ENCODE results near the gene NMS. TPM values are rescaled to one million over a fixed set of nuclear protein-coding genes. Genes with fewer than 3 reads are reported as not detected.

Gene NMS
- total RNA-seq, 4 donors from 2014 or later, result not detected

- no peak overlapping the region for H3K4me3 ChIP-seq
- H3K4me1 ChIP-seq, result no peaks in the 10 kb centered on the region
- H3K36me3 ChIP-seq, result no peaks in the 10 kb centered on the region
- H3K27ac ChIP-seq, result no peak overlapping the region
- peaks cover 0 to 3% (median 0%) of the 10 kb centered on the region in 4 donors for H3K9me3 ChIP-seq
- no peaks in the 10 kb centered on the region for H3K27me3 ChIP-seq
- DNase-seq (ENCODE audit: low spot score in 2 of 2), result no peak
- WGBS, 2 donors, result 64 to 74% methylated on average over 1 of the region's 1 CpG
- TF ChIP-seq EP300 (IDR thresholded peaks at IDR 0.05) (no peak), POLR2A (IDR thresholded peaks at IDR 0.05) (no peak)
- TF ChIP-seq, protein P1, sequence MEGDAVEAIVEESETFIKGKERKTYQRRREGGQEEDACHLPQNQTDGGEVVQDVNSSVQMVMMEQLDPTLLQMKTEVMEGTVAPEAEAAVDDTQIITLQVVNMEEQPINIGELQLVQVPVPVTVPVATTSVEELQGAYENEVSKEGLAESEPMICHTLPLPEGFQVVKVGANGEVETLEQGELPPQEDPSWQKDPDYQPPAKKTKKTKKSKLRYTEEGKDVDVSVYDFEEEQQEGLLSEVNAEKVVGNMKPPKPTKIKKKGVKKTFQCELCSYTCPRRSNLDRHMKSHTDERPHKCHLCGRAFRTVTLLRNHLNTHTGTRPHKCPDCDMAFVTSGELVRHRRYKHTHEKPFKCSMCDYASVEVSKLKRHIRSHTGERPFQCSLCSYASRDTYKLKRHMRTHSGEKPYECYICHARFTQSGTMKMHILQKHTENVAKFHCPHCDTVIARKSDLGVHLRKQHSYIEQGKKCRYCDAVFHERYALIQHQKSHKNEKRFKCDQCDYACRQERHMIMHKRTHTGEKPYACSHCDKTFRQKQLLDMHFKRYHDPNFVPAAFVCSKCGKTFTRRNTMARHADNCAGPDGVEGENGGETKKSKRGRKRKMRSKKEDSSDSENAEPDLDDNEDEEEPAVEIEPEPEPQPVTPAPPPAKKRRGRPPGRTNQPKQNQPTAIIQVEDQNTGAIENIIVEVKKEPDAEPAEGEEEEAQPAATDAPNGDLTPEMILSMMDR (IDR thresholded peaks at IDR 0.05), result no peak
Measured at GRCh38 chr2:100429726-100430125, 40.6 kb upstream of the NMS start.

DNA sequence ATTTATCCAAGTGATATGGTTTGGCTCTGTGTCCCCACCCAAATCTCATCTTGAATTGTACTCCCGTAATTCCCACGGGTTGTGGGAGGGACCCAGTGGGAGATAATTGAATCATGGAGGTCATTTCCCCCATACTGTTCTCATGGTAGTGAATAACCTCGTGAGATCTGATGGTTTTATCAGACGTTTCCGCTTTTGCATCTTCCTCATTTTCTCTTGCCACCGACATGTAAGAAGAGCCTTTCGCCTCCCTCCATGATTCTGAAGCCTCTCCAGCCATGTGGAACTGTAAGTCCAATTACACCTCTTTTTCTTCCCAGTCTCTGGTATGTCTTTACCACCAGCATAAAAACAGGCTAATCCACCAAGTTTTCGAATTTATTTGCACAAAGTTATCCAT lies 32.5 kb upstream of the NMS start:
- 72 to 85% methylated on average over 8 of the region's 8 CpGs for WGBS, 2 donors
- TF ChIP-seq POLR2A (IDR thresholded peaks at IDR 0.05) (no peak), EP300 (IDR thresholded peaks at IDR 0.05) (no peak)
- TF ChIP-seq, protein P1 (IDR thresholded peaks at IDR 0.05), result no peak
- H3K36me3 ChIP-seq, result no peaks in the 10 kb centered on the region

GRCh38 chr2:100446696-100447095 lies 23.6 kb upstream of the NMS start:
- DNase-seq (ENCODE audit: low spot score in 2 of 2), result no peak
- H3K4me1 ChIP-seq, result no peaks in the 10 kb centered on the region
- H3K27me3 ChIP-seq, result no peaks in the 10 kb centered on the region
- 51 to 66% methylated on average over 2 of the region's 2 CpGs for WGBS, 2 donors
- TF ChIP-seq POLR2A (IDR thresholded peaks at IDR 0.05) (no peak), EP300 (IDR thresholded peaks at IDR 0.05) (no peak)
- TF ChIP-seq, protein P1 (IDR thresholded peaks at IDR 0.05), result no peak
- H3K27ac ChIP-seq, result no peak overlapping the region
- H3K9me3 ChIP-seq, result no peaks in the 10 kb centered on the region
- no peaks in the 10 kb centered on the region for H3K36me3 ChIP-seq
- no peak overlapping the region for H3K4me3 ChIP-seq

More for the DNA sequence above, 32.5 kb upstream of the NMS start:
- H3K4me1 ChIP-seq, result no peaks in the 10 kb centered on the region
- no peak overlapping the region for H3K27ac ChIP-seq
- no peaks in the 10 kb centered on the region for H3K27me3 ChIP-seq
- no peak overlapping the region for H3K4me3 ChIP-seq
- DNase-seq (ENCODE audit: low spot score in 2 of 2), result no peak
- no peaks in the 10 kb centered on the region for H3K9me3 ChIP-seq

DNA sequence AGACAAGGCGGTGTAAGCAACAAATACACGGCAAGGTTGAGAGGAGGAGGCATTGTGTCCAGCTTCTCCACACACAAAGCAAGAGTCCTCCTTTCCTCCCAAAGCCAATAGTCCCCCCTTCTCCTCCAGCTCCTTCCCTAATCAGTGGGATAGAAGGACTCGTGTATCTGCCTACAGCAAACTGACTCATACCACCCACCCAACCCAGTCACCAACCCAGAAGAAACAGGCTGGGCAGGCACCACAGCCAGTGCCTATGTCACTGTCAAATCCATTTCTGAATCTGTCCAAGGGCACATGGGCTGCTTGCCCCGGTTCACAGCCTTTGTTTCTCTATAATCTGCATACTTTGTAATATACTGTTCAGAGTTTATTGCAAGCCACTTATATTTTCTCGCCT lies 19.2 kb upstream of the NMS start:
- 75 to 80% methylated on average over 5 of the region's 5 CpGs for WGBS, 2 donors
- TF ChIP-seq, protein P1 (IDR thresholded peaks at IDR 0.05), result no peak
- TF ChIP-seq POLR2A (IDR thresholded peaks at IDR 0.05) (no peak), EP300 (IDR thresholded peaks at IDR 0.05) (no peak)
- H3K4me1 ChIP-seq, result no peaks in the 10 kb centered on the region

DNA sequence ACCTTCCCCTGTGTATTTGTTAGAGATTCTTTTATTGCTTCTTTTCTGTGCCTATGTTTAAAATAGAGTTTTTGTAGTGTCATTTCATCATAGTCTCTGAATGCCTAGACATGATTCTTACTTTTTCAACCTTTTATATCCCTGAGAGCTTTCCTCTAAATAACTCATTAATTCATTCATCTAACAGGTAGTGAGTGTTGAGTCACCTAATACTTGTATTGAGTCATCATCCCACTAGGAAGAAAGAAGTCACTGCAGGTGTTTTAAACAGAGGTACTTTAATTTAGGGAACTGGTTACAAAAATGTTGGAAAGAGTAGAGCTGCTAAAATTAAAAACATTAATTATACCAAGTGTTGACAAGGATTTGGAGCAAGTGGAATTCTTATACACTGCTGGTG lies 18.5 kb upstream of the NMS start:
- peaks cover 0 to 6% (median 0%) of the 10 kb centered on the region in 4 donors for H3K9me3 ChIP-seq
- TF ChIP-seq POLR2A (IDR thresholded peaks at IDR 0.05) (no peak), EP300 (IDR thresholded peaks at IDR 0.05) (no peak)
- TF ChIP-seq, protein P1 (IDR thresholded peaks at IDR 0.05), result no peak

More for the DNA sequence above, 19.2 kb upstream of the NMS start:
- Histone ChIP-seq H3K36me3 (no peaks in the 10 kb centered on the region), H3K4me3 (no peak overlapping the region), H3K27ac (no peak overlapping the region), H3K9me3 (no peaks in the 10 kb centered on the region), H3K27me3 (no peaks in the 10 kb centered on the region)
- DNase-seq (ENCODE audit: low spot score in 2 of 2), result no peak

More for the DNA sequence above, 18.5 kb upstream of the NMS start:
- Histone ChIP-seq H3K4me1 (no peaks in the 10 kb centered on the region), H3K36me3 (no peaks in the 10 kb centered on the region), H3K27me3 (no peaks in the 10 kb centered on the region), H3K27ac (no peak overlapping the region), H3K4me3 (no peak overlapping the region)
- DNase-seq (ENCODE audit: low spot score in 2 of 2), result no peak

Data from tibial nerve (tissue), 4 donors.